ENCODE measurements around the gene HPCAL1.

HPCAL1 gene

GRCh38 chr2:10354399-10354798, 51.7 kb downstream of the HPCAL1 start:
- ChIA-PET POLR2A (no interaction called here), CTCF (interaction anchor here (1.5 kb wide), 1 partner anchor 56 kb away, joined by 3 read pairs; no protein-coding TSS in a partner anchor)
- no peak for TF ChIP-seq CTCF (IDR thresholded peaks at IDR 0.05; ENCODE audit: control extremely low read depth, extremely low read depth, low read depth, missing control alignments)
- DNase-seq (ENCODE audit: extremely low spot score) = no peak

- no peak for TF ChIP-seq CTCF (IDR thresholded peaks at IDR 0.05; ENCODE audit: control extremely low read depth, extremely low read depth, low read depth, missing control alignments)
- ChIA-PET POLR2A (no interaction called here), CTCF (no interaction called here)
- no peak for DNase-seq (ENCODE audit: extremely low spot score)
Measured at GRCh38 chr2:10355471-10356438, 53.1 kb downstream of the HPCAL1 start.

GRCh38 chr2:10356439-10356811, 53.7 kb downstream of the HPCAL1 start:
- POLR2A ChIA-PET = no interaction called here
- CTCF ChIA-PET = no interaction called here

GRCh38 chr2:10357193-10358169, 54.8 kb downstream of the HPCAL1 start:
- CTCF ChIA-PET = no interaction called here
- no peak for TF ChIP-seq CTCF (IDR thresholded peaks at IDR 0.05; ENCODE audit: control extremely low read depth, extremely low read depth, low read depth, missing control alignments)
- DNase-seq (ENCODE audit: extremely low spot score) = no peak
- POLR2A ChIA-PET = no interaction called here

More at GRCh38 chr2:10356439-10356811, 53.7 kb downstream of the HPCAL1 start:
- no peak for DNase-seq (ENCODE audit: extremely low spot score)
- TF ChIP-seq CTCF (IDR thresholded peaks at IDR 0.05; ENCODE audit: control extremely low read depth, extremely low read depth, low read depth, missing control alignments) = no peak

- POLR2A ChIA-PET = no interaction called here
Measured at GRCh38 chr2:10359246-10359645, 56.5 kb downstream of the HPCAL1 start.

More at GRCh38 chr2:10359246-10359645, 56.5 kb downstream of the HPCAL1 start:
- no peak for DNase-seq (ENCODE audit: extremely low spot score)
- CTCF ChIA-PET = no interaction called here
- TF ChIP-seq CTCF (IDR thresholded peaks at IDR 0.05; ENCODE audit: control extremely low read depth, extremely low read depth, low read depth, missing control alignments) = no peak

All from GM10248 (cell line).